Liver (tissue), 9 donors: ENCODE measurements around the gene TMEM120B. TPM values are rescaled to one million over a fixed set of nuclear protein-coding genes. Genes with fewer than 3 reads are reported as not detected.

ENCODE experiments used
- DNase-seq: peaks from one replicate; pipeline ENCODE4 v3.0.0-alpha.2; 2017; ENCODE audit warnings: low spot score
- H3K27ac ChIP-seq, 2 donors: one replicate each; pipeline ENCODE4 v1.7.0; 2013; ENCODE audit warnings: inconsistent platforms in 2 of 2, low read length in 2 of 2, control low read depth in 1 of 2, low read depth in 1 of 2, mild to moderate bottlenecking in 1 of 2
- H3K27me3 ChIP-seq, 4 donors: one replicate each; pipeline versions ENCODE4 v1.6.1 to v1.7.0; 2013; ENCODE audit warnings: low read length in 3 of 4, inconsistent platforms in 1 of 4, mild to moderate bottlenecking in 1 of 4, moderate library complexity in 1 of 4; ENCODE audit not compliant: control insufficient read depth in 4 of 4, insufficient read depth in 4 of 4
- H3K36me3 ChIP-seq, 4 donors: one replicate each; pipeline versions ENCODE4 v1.6.1 to v1.7.0; 2013; ENCODE audit warnings: low read length in 3 of 4, mild to moderate bottlenecking in 3 of 4, low read depth in 1 of 4, moderate library complexity in 1 of 4; ENCODE audit not compliant: control insufficient read depth in 4 of 4, insufficient read depth in 3 of 4
- H3K4me1 ChIP-seq, 4 donors: one replicate each; pipeline versions ENCODE4 v1.6.1 to v1.7.0; 2013; ENCODE audit warnings: low read length in 3 of 4, mild to moderate bottlenecking in 3 of 4, moderate library complexity in 1 of 4; ENCODE audit not compliant: control insufficient read depth in 4 of 4, insufficient read depth in 4 of 4
- H3K4me3 ChIP-seq, 3 donors: one replicate each; pipeline versions ENCODE4 v1.6.1 to v1.7.0; 2013; ENCODE audit warnings: low read length in 3 of 3, control low read depth in 1 of 3, low read depth in 1 of 3, mild to moderate bottlenecking in 1 of 3
- H3K9ac ChIP-seq, 2 donors: one replicate each; pipeline ENCODE4 v1.7.0; 2013; ENCODE audit warnings: low read length in 2 of 2, mild to moderate bottlenecking in 2 of 2, moderate library complexity in 2 of 2, control low read depth in 1 of 2, low read depth in 1 of 2
- H3K9me3 ChIP-seq, 4 donors: one replicate each; pipeline versions ENCODE4 v1.6.1 to v1.7.0; 2013; ENCODE audit warnings: low read length in 3 of 4; ENCODE audit not compliant: control insufficient read depth in 4 of 4
- EGR1 ChIP-seq, 2 donors: IDR thresholded peaks; 2 replicates each; pipeline ENCODE4 v1.6.1; 2016 to 2018; ENCODE audit warnings: antibody characterized with exemption in 2 of 2, low read depth in 2 of 2
- FOXA1 ChIP-seq: IDR thresholded peaks from 2 replicates; pipeline ENCODE4 v1.6.1; 2016; ENCODE audit warnings: antibody characterized with exemption
- FOXA2 ChIP-seq: IDR thresholded peaks from 2 replicates; pipeline ENCODE4 v1.6.1; 2016; ENCODE audit warnings: antibody characterized with exemption
- GABPA ChIP-seq, 2 donors: IDR thresholded peaks in 1 of 2; conservative IDR thresholded peaks in 1 of 2; 2 replicates each; pipeline ENCODE4 v1.6.1; 2016; ENCODE audit warnings: antibody characterized with exemption in 2 of 2, mild to moderate bottlenecking in 1 of 2, moderate library complexity in 1 of 2
- HNF4A ChIP-seq, 2 donors: conservative IDR thresholded peaks; 2 replicates each; pipeline ENCODE4 v1.6.1; 2016; ENCODE audit warnings: antibody characterized with exemption in 2 of 2, mild to moderate bottlenecking in 2 of 2
- JUND ChIP-seq, 2 donors: IDR thresholded peaks; 2 replicates each; pipeline ENCODE4 v1.6.1; 2016; ENCODE audit warnings: antibody characterized with exemption in 2 of 2
- NR2F2 ChIP-seq: IDR thresholded peaks from 2 replicates; pipeline ENCODE4 v1.6.1; 2016; ENCODE audit warnings: antibody characterized with exemption
- RAD21 ChIP-seq, 2 donors: IDR thresholded peaks; 2 replicates each; pipeline ENCODE4 v1.6.1; 2016; ENCODE audit warnings: antibody characterized with exemption in 2 of 2, mild to moderate bottlenecking in 2 of 2
- RXRA ChIP-seq, 2 donors: IDR thresholded peaks; 2 replicates each; pipeline ENCODE4 v1.6.1; 2017 to 2018; ENCODE audit warnings: antibody characterized with exemption in 2 of 2, mild to moderate bottlenecking in 1 of 2
- TAF1 ChIP-seq: conservative IDR thresholded peaks from 2 replicates; pipeline ENCODE4 v1.6.1; 2016; ENCODE audit warnings: antibody characterized with exemption, mild to moderate bottlenecking
- WGBS: extraction: QIAGEN DNeasy Blood & Tissue Kit; methylation state at CpG from one replicate; pipeline ENCODE4 v1.1.7; 2013; 5-methylcytosine and 5-hydroxymethylcytosine counted together
- polyA plus RNA-seq, 2 donors: library from polyadenylated mRNA; stranded (reverse) in 1 of 2; unstranded in 1 of 2; fragments of 200-250 nt in 1 of 2; fragments of >200 nt in 1 of 2; fragmentation: Nextera tagmentation in 1 of 2; extraction: Ambion mirVana in 1 of 2; gene quantifications; one replicate each; pipeline versions ENCODE4 v1.2.1 to v1.2.3, GENCODE V29; 2013 to 2015
- total RNA-seq, 2 donors: library from RNA; depleted of rRNA; stranded (reverse); fragments of >200 nt; gene quantifications; one replicate each; pipeline ENCODE4 v1.2.3, GENCODE V29; 2014
- TF ChIP-seq, protein P1 (sequence below): IDR thresholded peaks from 2 replicates; pipeline ENCODE4 v1.6.1; 2016; ENCODE audit warnings: antibody characterized with exemption, mild to moderate bottlenecking
- TF ChIP-seq, protein P2 (sequence below): IDR thresholded peaks from 2 replicates; pipeline ENCODE4 v1.6.1; 2016; ENCODE audit warnings: antibody characterized with exemption
- TF ChIP-seq, protein P3 (sequence below): fragments of 150-350 bp; IDR thresholded peaks from 2 replicates; pipeline ENCODE4 v1.5.1; 2017; ENCODE audit warnings: improper control_type of control experiment, low read depth, low read length; ENCODE audit not compliant: missing input control
- TF ChIP-seq, protein P4 (sequence below): IDR thresholded peaks from 2 replicates; pipeline ENCODE4 v1.6.1; 2016; ENCODE audit warnings: antibody characterized with exemption
- donor health status: healthy.
- donor health status: healthy.
- donor health status: healthy.
- donor health status: healthy.
- donor health status: healthy.

The TMEM120B gene
- total and polyA plus RNA-seq, 4 donors: 1.6 to 9.2 (median 3.4) TPM

DNA sequence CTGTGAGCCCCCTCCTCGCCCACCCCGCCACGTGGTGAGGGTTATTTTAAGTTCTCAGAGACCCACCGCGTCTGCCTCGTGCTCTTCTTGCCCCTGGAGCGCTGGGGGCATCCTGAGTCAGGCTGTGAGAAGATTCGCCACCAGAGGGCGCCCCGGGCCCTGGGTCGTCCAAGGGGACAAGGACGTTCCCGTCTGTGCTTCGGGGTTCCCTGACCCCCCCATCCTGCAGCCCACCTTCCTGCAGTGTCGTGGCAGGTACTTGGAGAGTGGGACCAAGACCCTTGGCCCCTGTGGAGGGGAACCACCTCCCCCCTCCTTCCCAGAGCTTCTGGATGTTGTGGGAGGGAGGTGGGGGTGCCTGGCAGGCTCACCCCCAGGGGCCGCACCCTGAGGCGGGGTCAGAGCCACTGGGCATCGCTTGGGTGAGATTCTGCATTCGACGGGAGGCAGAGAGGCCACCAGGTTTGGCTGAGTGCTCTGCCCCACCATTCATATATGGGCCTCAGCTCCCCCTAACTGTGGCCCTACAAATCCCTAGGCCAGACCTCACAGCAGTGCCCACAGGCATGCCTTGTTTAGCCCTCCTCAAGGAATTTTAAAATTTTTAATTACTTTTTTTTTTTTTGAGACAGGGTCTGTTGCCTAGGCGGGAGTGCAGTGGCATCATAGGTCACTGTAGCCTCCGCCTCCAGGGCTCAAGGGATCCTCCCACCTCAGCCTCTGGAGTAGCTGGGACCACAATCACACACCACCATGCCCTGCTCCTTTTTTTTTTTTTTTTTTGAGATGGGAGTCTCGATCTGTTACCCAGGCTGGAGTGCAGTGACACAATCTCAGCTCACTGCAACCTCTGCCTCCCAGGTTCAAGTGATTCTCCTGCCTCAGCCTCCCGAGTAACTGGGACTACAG lies 63.9 kb downstream of the TMEM120B start:
- peaks cover 0 to 4% (median 0%) of the 10 kb centered on the region in 4 donors for H3K36me3 ChIP-seq
- H3K4me1 ChIP-seq: peaks cover 0 to 11% (median 10%) of the 10 kb centered on the region in 4 donors
- no peaks in the 10 kb centered on the region for H3K27me3 ChIP-seq
- no peak overlapping the region for H3K9ac ChIP-seq
- H3K4me3 ChIP-seq: no peak overlapping the region
- H3K27ac ChIP-seq: no peak overlapping the region
- WGBS: 24% methylated on average over 24 of the region's 24 CpGs
- DNase-seq: peak; percentile 94
- H3K9me3 ChIP-seq: no peaks in the 10 kb centered on the region
- TF ChIP-seq RAD21 (IDR thresholded peaks at IDR 0.05) (peak; percentile 77 to 85), FOXA1 (no peak), EGR1 (IDR thresholded peaks at IDR 0.05; ENCODE audit: low read depth in 2 of 2) (no peak), JUND (IDR thresholded peaks at IDR 0.05) (no peak), RXRA (IDR thresholded peaks at IDR 0.05) (peak in 1 of 2 donors; percentile 34), GABPA (IDR thresholded peaks at IDR 0.05 in 1 of 2, conservative IDR thresholded peaks at IDR 0.05 in 1 of 2) (no peak), NR2F2 (no peak), HNF4A (conservative IDR thresholded peaks at IDR 0.05) (no peak)
- TF ChIP-seq, protein P1, sequence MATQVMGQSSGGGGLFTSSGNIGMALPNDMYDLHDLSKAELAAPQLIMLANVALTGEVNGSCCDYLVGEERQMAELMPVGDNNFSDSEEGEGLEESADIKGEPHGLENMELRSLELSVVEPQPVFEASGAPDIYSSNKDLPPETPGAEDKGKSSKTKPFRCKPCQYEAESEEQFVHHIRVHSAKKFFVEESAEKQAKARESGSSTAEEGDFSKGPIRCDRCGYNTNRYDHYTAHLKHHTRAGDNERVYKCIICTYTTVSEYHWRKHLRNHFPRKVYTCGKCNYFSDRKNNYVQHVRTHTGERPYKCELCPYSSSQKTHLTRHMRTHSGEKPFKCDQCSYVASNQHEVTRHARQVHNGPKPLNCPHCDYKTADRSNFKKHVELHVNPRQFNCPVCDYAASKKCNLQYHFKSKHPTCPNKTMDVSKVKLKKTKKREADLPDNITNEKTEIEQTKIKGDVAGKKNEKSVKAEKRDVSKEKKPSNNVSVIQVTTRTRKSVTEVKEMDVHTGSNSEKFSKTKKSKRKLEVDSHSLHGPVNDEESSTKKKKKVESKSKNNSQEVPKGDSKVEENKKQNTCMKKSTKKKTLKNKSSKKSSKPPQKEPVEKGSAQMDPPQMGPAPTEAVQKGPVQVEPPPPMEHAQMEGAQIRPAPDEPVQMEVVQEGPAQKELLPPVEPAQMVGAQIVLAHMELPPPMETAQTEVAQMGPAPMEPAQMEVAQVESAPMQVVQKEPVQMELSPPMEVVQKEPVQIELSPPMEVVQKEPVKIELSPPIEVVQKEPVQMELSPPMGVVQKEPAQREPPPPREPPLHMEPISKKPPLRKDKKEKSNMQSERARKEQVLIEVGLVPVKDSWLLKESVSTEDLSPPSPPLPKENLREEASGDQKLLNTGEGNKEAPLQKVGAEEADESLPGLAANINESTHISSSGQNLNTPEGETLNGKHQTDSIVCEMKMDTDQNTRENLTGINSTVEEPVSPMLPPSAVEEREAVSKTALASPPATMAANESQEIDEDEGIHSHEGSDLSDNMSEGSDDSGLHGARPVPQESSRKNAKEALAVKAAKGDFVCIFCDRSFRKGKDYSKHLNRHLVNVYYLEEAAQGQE: no peak
- TF ChIP-seq, protein P2, sequence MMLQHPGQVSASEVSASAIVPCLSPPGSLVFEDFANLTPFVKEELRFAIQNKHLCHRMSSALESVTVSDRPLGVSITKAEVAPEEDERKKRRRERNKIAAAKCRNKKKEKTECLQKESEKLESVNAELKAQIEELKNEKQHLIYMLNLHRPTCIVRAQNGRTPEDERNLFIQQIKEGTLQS: no peak
- TF ChIP-seq, protein P3, sequence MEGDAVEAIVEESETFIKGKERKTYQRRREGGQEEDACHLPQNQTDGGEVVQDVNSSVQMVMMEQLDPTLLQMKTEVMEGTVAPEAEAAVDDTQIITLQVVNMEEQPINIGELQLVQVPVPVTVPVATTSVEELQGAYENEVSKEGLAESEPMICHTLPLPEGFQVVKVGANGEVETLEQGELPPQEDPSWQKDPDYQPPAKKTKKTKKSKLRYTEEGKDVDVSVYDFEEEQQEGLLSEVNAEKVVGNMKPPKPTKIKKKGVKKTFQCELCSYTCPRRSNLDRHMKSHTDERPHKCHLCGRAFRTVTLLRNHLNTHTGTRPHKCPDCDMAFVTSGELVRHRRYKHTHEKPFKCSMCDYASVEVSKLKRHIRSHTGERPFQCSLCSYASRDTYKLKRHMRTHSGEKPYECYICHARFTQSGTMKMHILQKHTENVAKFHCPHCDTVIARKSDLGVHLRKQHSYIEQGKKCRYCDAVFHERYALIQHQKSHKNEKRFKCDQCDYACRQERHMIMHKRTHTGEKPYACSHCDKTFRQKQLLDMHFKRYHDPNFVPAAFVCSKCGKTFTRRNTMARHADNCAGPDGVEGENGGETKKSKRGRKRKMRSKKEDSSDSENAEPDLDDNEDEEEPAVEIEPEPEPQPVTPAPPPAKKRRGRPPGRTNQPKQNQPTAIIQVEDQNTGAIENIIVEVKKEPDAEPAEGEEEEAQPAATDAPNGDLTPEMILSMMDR: peak; percentile 74

DNA sequence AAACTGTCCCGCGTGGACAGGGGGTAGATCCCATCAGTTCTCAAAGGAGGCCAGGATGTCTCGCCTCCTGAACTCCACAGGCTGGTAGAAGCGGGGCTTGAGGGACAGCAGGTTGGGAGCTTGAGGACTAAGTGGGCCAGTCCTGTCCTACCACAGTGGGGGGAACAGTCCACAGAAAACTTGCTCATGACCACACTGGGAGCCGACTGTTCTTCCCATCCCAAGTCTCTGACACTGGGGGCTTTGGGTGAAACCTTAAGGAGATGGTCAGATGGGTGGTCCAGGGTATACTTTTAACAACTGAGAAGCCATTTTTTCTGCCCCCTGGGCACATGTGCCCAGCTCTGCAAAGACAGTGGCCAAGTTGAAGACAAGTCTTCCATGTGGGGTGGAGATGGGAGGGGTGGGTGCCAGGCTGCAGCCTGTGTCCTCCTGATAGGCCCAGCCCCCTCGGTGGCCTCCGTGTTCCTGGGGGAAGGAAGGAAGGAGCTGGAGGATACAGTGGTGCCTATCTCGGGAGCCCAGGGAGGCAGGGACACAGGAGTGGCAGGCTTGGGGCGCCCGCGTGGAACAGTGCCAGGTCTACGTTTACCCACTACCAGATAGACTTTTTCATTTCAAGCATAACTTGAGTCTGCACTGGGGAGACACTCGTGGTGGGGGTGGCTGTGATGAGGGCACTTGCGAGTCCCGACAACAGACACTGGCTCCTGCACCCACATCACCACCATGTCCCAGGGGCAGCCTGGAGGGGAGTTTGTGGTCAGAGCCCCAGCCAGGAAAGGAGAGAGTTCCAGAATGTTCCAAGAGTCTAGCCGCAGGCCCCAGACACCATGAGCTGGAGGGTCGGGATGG lies 66.2 kb downstream of the TMEM120B start:
- WGBS: 84% methylated on average over 17 of the region's 17 CpGs
- H3K36me3 ChIP-seq: peaks cover 0 to 4% (median 0%) of the 10 kb centered on the region in 4 donors

More for the DNA sequence above, 66.2 kb downstream of the TMEM120B start:
- no peak overlapping the region for H3K9ac ChIP-seq
- TF ChIP-seq GABPA (IDR thresholded peaks at IDR 0.05 in 1 of 2, conservative IDR thresholded peaks at IDR 0.05 in 1 of 2) (no peak), HNF4A (conservative IDR thresholded peaks at IDR 0.05) (no peak), FOXA2 (no peak), TAF1 (no peak)
- TF ChIP-seq, protein P2: no peak
- TF ChIP-seq, protein P4, sequence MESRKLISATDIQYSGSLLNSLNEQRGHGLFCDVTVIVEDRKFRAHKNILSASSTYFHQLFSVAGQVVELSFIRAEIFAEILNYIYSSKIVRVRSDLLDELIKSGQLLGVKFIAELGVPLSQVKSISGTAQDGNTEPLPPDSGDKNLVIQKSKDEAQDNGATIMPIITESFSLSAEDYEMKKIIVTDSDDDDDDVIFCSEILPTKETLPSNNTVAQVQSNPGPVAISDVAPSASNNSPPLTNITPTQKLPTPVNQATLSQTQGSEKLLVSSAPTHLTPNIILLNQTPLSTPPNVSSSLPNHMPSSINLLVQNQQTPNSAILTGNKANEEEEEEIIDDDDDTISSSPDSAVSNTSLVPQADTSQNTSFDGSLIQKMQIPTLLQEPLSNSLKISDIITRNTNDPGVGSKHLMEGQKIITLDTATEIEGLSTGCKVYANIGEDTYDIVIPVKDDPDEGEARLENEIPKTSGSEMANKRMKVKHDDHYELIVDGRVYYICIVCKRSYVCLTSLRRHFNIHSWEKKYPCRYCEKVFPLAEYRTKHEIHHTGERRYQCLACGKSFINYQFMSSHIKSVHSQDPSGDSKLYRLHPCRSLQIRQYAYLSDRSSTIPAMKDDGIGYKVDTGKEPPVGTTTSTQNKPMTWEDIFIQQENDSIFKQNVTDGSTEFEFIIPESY: no peak
- H3K27me3 ChIP-seq: no peaks in the 10 kb centered on the region
- no peaks in the 10 kb centered on the region for H3K9me3 ChIP-seq
- no peak overlapping the region for H3K4me3 ChIP-seq
- H3K27ac ChIP-seq: no peak overlapping the region
- H3K4me1 ChIP-seq: peaks cover 0 to 3% (median 0%) of the 10 kb centered on the region in 4 donors
- DNase-seq: no peak
